IPS-NIHi7 (cell line): ENCODE measurements around the gene RALGPS1.
A peak's percentile ranks its signal among the peaks of the same experiment; 100 is the strongest.

Experiments
- DNase-seq: peaks from one replicate; pipeline ENCODE4 v3.0.0; 2012; ENCODE audit warnings: mixed read lengths; ENCODE audit errors: extremely low spot score

RALGPS1 gene

DNA sequence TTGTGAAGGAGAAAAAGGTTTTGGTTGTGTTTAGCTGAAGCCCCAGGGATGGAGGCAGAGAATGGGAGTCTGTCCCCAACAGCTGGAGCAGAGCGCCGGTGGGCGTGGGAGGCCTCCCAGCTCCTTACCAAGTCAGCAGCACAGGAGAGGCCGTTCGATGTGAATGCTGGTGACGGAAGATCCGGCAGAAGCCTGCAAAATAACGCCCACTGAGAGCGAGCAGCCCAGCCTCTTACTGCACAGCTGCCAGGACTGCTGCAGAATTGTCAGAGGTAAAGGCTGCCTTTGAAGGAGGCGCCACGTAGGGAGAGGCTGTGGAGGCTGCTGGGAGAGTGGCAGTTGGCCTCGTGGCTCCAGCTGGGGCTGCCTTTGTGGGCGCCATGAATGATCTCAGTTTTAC, 181.6 kb downstream of the RALGPS1 start:
- no peak for DNase-seq

- no peak for DNase-seq
Measured at GRCh38 chr9:127097683-127098082, 183.1 kb downstream of the RALGPS1 start.

DNA sequence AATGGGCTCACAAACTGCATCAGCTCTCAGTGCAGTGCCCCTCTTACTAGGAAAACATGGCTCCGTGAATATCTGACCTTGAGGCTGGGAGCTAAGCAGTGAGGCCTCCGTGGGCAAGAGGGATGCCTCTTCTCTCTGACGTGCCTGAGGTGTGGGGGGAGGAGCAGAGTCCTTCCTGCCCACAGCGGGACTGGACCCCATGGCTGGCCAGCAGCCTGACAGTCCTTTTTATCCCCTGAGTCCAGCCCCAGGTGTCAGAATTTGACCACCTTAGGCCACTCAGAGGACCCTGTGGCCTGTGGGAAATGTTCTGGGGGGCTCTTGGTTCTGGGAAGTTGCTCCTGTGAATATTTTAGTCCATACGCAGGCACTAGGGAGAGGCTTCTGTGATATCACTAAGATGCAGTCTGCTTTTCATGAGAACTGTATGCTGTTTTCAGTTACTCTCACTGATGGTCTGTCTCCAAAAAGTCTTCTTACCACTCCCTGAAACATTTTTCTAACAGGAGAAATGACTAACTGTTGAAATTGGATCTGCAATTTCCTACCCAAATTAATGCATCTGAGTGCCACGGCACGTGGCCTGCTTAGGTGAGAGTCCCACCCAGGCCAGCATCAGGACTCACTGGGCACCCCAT, 184.5 kb downstream of the RALGPS1 start:
- DNase-seq: no peak

- no peak for DNase-seq
Measured at GRCh38 chr9:127099664-127100063, 185.1 kb downstream of the RALGPS1 start.

DNA sequence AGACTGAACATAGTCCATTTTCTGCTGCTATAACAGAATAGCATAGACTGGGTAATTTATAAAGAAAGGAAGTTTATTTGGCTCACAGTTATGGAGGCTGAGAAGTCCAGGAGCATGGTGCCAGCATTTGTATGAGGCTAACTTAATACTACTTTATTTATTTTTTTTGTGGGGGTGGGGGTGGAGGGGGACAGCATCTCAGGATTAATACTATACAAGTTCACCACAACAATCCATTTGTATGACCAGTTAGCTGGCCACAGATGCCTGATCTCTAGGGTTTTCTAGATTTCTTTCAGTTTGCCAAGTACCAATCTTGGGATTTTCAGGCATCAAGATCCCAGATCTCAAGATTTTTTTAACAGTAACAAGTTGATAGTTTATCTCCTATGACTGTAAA, 187.6 kb downstream of the RALGPS1 start:
- no peak for DNase-seq

- no peak for DNase-seq
Measured at GRCh38 chr9:127102788-127103187, 188.2 kb downstream of the RALGPS1 start.

GRCh38 chr9:127104581-127105311, 190.2 kb downstream of the RALGPS1 start:
- no peak for DNase-seq

- no peak for DNase-seq
Measured at GRCh38 chr9:127105805-127106465, 191.4 kb downstream of the RALGPS1 start.

DNA sequence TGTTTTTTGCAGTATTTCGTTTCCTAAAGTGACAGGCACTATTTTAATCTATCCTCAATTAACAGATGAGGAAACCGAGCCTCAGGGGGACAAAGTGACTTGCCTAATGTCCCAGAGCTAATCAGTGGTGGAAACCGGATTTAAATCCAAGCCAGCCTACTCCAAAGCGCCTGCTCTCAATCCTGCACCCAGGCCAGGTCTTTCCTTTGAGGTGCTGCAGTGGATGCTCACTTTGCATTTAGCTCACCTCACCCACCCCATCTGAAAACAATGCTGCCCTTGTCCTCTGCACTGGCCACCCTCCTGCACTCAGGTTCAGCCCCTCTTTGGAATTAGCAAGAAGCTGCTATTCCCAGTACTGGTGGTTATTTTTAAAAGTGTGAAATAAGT, 191.9 kb downstream of the RALGPS1 start:
- no peak for DNase-seq

DNA sequence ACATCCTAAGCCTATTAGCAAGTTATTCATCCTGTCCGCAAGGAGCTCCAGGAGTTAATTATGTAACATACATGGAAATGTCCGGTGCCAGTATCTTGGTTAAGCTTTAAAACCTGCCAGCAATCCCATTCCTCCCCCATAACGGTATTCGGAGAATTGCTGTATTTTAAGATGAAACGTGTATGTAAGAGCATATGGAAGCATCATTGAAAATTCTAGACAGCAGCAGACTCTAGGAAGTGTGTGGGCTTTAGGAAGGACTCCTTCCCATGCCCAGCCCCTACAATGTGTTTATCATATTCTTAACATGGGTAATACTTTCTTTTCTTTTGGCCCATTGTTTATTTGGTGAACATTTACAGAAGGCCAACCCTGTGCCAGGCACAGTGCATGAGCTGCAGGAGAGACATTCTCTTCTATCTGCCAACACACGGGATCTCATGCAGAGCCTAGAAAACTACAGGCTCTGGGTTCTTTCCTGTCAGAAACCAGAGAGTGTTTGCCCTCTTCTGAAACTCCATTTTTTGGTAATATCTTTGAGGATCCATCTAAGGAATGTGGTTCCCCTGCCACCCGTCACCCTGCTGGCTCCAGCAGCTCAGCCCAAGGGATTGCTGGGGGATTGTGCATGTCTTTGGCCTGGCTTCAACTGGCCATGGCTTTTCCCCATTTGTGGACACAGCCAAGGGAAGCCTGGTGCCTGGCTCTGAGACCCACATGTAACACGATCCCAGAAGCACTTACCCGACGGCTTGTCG, 192.8 kb downstream of the RALGPS1 start:
- DNase-seq: no peak

DNA sequence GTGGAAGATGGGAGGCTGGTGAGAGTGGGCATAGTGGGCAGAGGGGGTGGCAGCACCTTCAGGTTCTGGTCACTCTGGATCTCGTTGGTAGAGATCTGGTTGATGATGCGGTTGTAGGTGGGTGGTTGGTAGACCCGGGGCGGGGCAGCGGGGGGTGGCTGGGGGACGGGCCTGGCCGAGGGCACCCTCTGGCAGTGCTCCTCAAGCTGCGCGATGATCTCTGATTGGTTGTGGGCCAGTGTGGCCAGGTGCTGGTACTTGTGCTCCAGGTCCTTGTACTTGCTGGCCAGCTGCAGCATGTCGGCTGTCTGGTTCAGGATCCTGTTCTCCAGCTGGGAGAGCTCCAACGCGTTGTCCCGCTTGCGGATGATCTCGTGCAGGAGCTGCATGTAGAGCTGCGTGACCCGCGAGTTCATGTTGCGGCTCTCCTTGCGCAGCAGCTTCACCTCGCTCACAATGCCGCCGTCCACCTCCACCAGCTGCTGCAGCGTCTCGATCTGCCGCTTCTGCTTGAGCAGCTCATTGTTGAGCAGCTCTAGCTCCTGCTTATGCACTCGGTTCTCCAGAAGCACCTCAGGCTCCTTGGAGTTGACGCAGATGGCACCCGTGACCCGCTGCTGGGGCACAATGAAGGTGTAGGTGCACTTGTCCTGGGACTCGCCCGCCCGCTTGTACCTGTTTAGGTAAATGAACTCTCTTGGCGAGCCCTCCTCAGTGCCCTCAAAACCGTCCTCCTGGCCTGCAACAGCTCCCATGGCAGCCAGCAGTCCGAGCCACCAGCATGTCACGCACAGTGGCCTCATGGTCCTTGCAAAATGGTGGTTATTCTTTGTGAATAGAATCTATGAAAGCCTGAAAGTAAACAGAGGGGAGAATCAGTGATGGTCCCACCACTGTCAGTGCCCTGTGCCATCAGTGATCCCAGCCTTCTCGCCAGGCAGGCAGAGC, 193.6 kb downstream of the RALGPS1 start:
- no peak for DNase-seq

DNA sequence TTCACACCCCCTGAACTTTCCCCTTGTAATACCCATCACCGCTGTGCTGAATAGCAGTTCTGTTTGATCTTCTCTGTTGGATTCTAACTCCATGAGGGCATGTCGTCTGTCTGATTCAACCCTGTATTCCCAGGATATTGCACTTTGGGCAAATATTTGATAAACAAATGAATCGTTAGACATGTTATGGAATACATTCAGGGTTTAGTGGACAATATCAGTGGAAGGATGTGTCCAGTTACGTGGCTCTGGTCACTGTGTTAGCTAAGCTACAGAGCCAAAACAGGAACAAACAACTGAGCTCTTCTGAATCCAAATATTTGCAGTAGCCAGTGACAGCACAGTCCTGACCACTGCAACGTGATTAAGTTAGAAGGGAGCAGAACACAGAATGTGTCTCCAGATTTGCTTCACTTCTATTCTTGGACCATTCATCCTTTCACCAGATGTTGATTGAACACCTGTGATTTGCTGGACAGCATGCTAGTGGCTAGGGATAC, 194.7 kb downstream of the RALGPS1 start:
- DNase-seq: no peak

DNA sequence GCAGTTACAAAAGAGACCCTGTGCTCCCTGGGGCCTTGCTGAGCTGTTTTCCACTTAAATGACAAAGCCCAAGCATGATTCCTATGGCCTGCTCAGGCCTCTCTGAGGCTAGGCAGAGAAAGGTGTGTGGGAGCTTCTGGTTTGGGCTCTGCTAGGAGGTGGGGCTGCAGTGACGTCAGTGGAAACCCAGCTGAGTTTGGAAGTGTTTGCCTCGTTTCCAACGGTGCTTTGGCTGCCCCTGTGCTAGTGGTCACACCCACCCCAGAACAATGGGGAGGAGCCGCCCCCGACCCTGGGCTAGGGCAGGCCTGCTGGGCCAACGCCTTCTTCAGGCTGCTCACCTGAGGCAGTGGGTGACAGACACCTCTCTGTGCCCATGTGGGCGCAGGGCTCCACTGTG, 197.5 kb downstream of the RALGPS1 start:
- peak; percentile 97 for DNase-seq

DNA sequence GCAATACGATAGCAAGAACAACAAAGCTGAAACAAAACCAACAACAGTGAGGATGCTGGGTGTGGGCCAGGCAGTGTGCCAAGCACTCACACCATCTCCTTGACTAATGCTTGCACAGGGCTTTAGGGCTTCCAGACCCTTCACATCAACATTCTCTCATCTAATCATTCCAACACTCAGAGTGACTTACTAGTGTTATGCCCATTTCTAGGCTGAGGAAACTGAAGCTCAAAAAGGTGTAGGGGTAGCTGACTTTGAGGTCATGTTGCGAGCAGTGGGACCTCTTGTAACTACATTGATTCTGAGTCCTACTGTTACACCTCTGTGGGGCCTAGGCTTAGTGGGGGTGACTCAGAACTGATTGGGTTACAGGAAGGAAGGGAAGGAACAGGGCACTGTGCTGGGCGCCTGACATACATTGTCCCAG, 198.2 kb downstream of the RALGPS1 start:
- no peak for DNase-seq

DNA sequence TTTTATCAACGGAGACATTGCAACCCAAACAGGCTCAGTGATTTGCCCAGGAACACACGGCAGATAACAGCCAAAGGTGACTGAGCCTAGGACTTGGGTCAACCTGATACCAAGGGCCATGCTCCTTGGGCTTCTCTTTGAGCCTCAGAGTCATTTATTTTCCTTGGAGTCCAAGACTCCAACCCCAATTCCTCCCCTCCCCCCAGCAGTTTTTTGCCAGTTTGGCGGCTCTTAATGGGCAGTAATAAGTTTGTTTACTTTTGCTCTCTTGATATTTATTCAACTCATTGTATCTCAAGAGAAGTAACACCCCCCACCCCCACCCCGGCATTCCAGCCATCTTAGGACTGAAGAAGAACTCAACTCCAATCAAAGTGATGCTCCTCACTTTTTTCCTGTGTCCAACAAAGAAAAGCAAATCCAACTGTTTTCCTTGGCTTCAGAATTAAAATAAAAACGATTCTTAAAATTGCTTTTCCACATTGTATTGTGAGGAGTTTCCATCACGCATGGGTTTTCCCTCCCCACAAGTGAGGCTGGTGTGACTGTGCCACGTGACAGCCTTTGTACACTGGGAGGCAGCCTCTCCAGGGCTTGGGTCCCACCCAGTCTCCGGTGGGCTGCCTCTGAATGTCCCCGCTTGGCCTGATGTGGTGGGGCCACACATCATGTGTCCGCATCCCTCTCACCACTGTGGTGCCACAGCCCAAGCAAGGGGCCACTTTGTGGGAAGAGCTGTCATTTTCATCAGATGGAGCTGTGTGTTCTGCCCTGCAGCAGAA, 198.8 kb downstream of the RALGPS1 start:
- DNase-seq: no peak

GRCh38 chr9:127114606-127115005, 200.0 kb downstream of the RALGPS1 start:
- DNase-seq: no peak

DNA sequence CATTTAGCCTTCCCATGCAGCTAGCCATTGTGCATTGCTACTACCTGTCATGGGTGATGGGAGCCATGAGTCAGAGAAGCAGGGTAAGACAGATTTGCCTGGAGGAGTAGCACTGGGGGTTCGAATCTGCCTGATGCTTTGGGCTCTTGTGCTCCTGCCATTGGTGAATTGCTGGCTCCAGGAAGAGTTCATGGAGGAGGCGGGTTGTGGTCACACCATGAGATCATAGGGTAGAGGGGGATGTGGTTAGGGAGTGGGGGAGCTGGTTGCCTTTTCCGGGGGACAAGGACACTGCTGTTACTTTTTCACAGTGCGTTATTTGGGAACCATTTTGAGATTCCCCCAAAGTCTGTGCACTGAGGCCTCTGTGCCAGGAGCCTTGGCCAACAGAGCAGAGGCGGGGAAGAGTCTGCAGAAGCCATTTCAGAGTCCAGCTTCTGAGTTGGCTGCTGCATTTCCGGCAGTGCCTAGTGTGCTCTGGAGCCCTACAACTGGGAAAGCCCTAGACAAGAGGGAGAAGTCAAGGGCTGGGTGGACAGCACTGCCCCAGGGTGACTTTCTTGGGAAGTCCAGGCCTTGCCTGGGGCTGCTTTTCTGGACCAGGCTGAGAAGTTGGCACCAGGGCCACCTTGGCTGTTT, 201.6 kb downstream of the RALGPS1 start:
- no peak for DNase-seq

GRCh38 chr9:127116957-127117356, 202.4 kb downstream of the RALGPS1 start:
- no peak for DNase-seq

GRCh38 chr9:127117801-127118200, 203.2 kb downstream of the RALGPS1 start:
- DNase-seq: no peak
